RWPE1 (cell line): ENCODE measurements around the gene GALNT18.

Experiments used
- CTCF ChIA-PET: fragments of 350-600 bp; sonication (Branson Sonifier 250); formaldehyde crosslinking; extraction: SDS; loops from one replicate; lab custom pipeline; 2021; lab: Yijun Ruan, JAX
- POLR2A ChIA-PET: fragments of 400-600 bp; formaldehyde crosslinking; extraction: SDS; loops from one replicate; lab custom pipeline; 2020; ENCODE audit warnings: antibody characterized with exemption; ENCODE audit not compliant: low non-redundant PET; lab: Yijun Ruan, JAX
- DNase-seq: peaks from one replicate; pipeline ENCODE4 v3.0.0; 2012; ENCODE audit warnings: low spot score
- H3K27ac ChIP-seq: fragments of 450-650 bp; 2 replicates; pipeline ENCODE4 v1.5.1; 2017
- TF ChIP-seq, protein P1 (sequence below): fragments of 450-650 bp; conservative IDR thresholded peaks from 2 replicates; pipeline ENCODE4 v1.5.1; 2017; ENCODE audit warnings: low read depth, mild to moderate bottlenecking

Gene GALNT18

GRCh38 chr11:11382858-11383532, 238.8 kb downstream of the GALNT18 start:
- no peak for DNase-seq

DNA sequence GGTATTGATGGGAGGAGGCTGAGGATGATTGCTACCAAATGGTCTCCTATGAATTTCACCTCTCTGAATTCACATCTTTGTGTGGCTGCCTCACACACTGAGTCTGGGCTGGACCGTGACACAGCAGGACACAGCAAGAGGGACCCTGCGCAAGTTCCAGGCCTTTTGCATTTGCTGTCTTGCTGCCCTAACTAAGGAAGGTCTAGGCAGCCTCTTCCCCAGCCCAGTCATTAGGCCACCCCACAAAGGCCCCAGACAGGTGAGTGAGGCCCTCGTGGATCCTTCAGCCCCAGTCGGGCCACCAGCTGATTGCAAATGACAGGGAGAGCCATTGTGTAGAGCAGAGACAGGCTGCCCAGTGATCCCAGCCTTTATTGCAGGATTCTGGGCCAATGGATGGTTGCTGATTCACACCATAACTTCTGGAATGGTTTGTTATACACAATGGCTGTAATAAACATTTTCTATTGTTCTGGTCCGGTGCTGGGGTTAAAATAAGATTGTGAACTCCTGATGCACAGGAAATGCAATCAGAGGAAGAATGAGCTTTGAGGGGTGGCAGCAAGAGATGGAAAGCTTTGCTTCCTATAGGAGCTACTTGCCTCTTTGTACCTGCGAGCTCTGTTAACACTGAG, 240.2 kb downstream of the GALNT18 start:
- POLR2A ChIA-PET: no interaction called here
- no peak overlapping the region for H3K27ac ChIP-seq
- no peak for DNase-seq
- TF ChIP-seq, protein P1, sequence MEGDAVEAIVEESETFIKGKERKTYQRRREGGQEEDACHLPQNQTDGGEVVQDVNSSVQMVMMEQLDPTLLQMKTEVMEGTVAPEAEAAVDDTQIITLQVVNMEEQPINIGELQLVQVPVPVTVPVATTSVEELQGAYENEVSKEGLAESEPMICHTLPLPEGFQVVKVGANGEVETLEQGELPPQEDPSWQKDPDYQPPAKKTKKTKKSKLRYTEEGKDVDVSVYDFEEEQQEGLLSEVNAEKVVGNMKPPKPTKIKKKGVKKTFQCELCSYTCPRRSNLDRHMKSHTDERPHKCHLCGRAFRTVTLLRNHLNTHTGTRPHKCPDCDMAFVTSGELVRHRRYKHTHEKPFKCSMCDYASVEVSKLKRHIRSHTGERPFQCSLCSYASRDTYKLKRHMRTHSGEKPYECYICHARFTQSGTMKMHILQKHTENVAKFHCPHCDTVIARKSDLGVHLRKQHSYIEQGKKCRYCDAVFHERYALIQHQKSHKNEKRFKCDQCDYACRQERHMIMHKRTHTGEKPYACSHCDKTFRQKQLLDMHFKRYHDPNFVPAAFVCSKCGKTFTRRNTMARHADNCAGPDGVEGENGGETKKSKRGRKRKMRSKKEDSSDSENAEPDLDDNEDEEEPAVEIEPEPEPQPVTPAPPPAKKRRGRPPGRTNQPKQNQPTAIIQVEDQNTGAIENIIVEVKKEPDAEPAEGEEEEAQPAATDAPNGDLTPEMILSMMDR: no peak
- CTCF ChIA-PET: interaction anchor here (0.6 kb wide), 1 partner anchor 65 kb away, joined by 3 read pairs; no protein-coding TSS in a partner anchor

More at GRCh38 chr11:11382858-11383532, 238.8 kb downstream of the GALNT18 start:
- no peak overlapping the region for H3K27ac ChIP-seq
- TF ChIP-seq, protein P1: no peak
- POLR2A ChIA-PET: no interaction called here
- CTCF ChIA-PET: interaction anchor here (0.8 kb wide), 1 partner anchor 10 kb away, joined by 3 read pairs; no protein-coding TSS in a partner anchor

DNA sequence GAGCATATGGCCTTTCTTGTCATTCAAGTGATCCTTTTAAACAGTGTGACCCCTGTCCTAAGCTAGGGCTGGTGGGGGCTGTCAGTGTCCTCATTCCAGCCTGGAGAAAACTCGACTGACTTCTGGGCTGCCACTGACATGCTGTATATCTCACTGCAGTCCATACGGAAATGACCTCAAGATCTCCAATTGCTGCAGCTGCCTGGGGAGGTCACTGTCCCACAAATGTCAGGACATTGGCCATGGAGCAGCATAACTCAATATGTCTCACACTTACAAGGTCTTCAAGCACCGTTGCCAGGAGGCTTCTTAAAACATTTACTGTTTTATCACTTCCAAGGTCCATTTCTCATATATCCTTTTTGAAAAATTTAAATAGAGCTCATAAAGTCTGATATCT, 240.9 kb downstream of the GALNT18 start:
- ChIA-PET POLR2A (no interaction called here), CTCF (interaction anchor here (0.6 kb wide), 2 partner anchors 64 to 259 kb away, joined by 3 read pairs; no protein-coding TSS in a partner anchor)
- DNase-seq: no peak
- H3K27ac ChIP-seq: no peak overlapping the region
- TF ChIP-seq, protein P1: no peak

DNA sequence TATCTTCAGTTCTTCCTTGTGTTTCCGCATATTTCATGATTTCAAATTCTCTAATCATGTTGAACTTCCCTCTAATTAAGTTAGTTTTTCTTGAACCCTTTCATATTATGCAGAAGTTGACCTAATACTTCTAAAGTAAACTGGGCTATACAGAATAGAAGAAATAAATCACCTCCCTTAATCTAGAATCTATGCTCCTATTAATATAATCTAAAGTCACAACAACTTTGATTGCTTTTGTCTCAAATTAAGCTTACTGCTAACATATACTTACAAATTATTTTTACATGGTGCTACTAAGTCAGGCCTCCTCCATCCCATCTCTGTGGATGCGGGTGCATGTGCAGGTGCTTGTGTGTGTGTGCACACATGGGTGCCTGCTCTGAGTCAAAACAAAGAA, 241.5 kb downstream of the GALNT18 start:
- ChIA-PET CTCF (interaction anchor here (0.6 kb wide), 2 partner anchors 204 to 260 kb away, joined by 3 read pairs; no protein-coding TSS in a partner anchor), POLR2A (no interaction called here)
- H3K27ac ChIP-seq: no peak overlapping the region
- TF ChIP-seq, protein P1: no peak
- DNase-seq: no peak

DNA sequence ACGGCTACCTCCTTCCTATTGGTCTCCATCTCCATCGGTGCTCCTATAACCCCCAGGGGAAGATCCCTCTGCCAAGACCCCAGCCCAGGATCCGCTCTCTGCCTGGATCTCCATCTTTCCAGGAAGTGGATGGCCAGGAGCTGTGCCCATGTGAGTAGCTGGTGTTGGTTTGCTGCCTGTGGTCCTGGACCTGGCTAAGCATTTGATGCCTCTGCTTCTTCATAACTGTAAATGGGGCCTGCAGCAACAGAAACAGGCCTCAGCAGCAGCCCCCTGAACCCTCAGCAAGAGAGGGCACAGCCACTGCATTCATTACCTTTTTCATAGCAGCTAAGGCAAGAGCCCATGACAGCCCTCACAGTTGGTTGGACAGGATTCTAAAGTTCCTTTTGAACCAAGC, 242.1 kb downstream of the GALNT18 start:
- no peak overlapping the region for H3K27ac ChIP-seq
- DNase-seq: no peak
- TF ChIP-seq, protein P1: no peak
- ChIA-PET POLR2A (no interaction called here), CTCF (interaction anchor here (0.6 to 0.9 kb wide), 2 partner anchors 204 to 408 kb away, joined by 3 read pairs; no protein-coding TSS in a partner anchor)

DNA sequence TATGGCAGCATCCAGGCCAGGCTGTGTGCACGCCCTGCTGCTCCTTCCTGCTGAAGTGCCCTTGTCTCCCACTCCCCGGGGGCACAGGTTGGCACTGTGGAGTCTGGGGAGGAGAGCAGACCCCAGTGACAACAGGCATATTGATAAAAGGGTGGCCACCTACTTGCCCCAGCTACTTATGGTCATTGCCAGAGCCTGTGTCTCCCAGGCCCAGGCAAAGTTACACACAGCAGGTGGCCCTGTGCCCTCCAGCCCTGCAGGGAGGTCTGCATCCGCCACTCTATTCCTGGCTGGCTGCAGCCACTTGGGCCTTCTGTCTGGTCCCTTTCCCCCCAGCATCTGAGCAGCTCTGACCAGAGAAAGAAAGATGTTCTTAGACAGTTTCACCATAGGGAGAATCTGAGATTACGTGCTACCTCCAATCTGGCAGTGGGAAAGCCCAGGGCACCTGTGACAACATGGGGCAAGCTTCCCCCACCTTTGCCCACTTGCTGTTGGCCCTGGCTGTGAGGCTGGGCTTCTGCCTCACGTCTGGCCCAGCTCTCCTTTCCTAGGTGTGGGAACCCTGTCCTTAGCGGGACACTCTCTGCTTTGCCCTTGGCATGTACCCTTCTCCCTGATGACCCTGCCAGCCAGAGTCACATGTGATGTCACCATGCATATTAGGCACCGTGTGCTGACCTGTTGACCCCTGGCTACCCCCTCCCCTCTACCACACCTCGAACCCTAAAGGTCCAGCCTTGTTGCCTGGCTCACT, 243.4 kb downstream of the GALNT18 start:
- TF ChIP-seq, protein P1: no peak
- POLR2A ChIA-PET: no interaction called here
- H3K27ac ChIP-seq: no peak overlapping the region
- CTCF ChIA-PET: interaction anchor here (0.6 to 0.9 kb wide), 2 partner anchors 189 to 409 kb away, joined by 3 read pairs; no protein-coding TSS in a partner anchor
- no peak for DNase-seq
